H1 (cell line): Measurements from ENCODE around the gene NSFL1C. TPM values are rescaled to one million over a fixed set of nuclear protein-coding genes. Genes with fewer than 3 reads are reported as not detected.

Experiments
- ASH2L ChIP-seq: fragments of 200-600, 300-600 bp; sonication (generic); IDR thresholded peaks from one replicate; pipeline ENCODE4 v1.7.1; 2017; ENCODE audit warnings: low read length
- BACH1 ChIP-seq: IDR thresholded peaks from 2 replicates; pipeline ENCODE4 v1.6.1; 2012; ENCODE audit warnings: low read length, improper control_type of control experiment
- CEBPB ChIP-seq: IDR thresholded peaks from 2 replicates; pipeline ENCODE4 v1.6.1; 2012; ENCODE audit warnings: low read depth, low read length
- CHD2 ChIP-seq: IDR thresholded peaks from 2 replicates; pipeline ENCODE4 v1.6.1; 2012; ENCODE audit warnings: low read length, improper control_type of control experiment
- GTF2F1 ChIP-seq: IDR thresholded peaks from 2 replicates; pipeline ENCODE4 v1.6.1; 2012; ENCODE audit warnings: low read depth, low read length, improper control_type of control experiment, borderline replicate concordance
- KDM1A ChIP-seq: fragments of 200-600, 300-600 bp; sonication (generic); IDR thresholded peaks from 2 replicates; pipeline ENCODE4 v1.7.1; 2016; ENCODE audit warnings: mild to moderate bottlenecking, low read length, borderline replicate concordance
- KDM4A ChIP-seq: IDR thresholded peaks from one replicate; pipeline ENCODE4 v1.7.1; 2012; ENCODE audit warnings: low read depth, mild to moderate bottlenecking, moderate library complexity, low read length, inconsistent platforms; ENCODE audit not compliant: severe bottlenecking
- KDM5A ChIP-seq: fragments of 200-600 bp; IDR thresholded peaks from 2 replicates; pipeline ENCODE4 v1.7.1; 2012; ENCODE audit warnings: mild to moderate bottlenecking, low read length, inconsistent platforms, mixed read lengths
- MAFK ChIP-seq: IDR thresholded peaks from 2 replicates; pipeline ENCODE4 v1.6.1; 2012; ENCODE audit warnings: low read depth, mild to moderate bottlenecking, improper control_type of control experiment, low read length
- NANOG ChIP-seq: IDR thresholded peaks from 2 replicates; pipeline ENCODE4 v1.6.1; 2011; ENCODE audit warnings: low read length, low read depth, mild to moderate bottlenecking, inconsistent platforms; ENCODE audit not compliant: insufficient read depth, poor library complexity, severe bottlenecking
- POLR2A ChIP-seq, 2 experiments: IDR thresholded peaks; 1 replicate in 1 of 2; 2 replicates in 1 of 2; pipeline ENCODE4 v1.6.1; 2011; ENCODE audit warnings: low read depth in 2 of 2, low read length in 2 of 2, mild to moderate bottlenecking in 2 of 2; ENCODE audit errors: control extremely low read depth in 1 of 2
- POLR2AphosphoS5 ChIP-seq: IDR thresholded peaks from 2 replicates; pipeline ENCODE4 v1.6.1; 2011; ENCODE audit warnings: low read depth, low read length
- RBBP5 ChIP-seq: IDR thresholded peaks from 2 replicates; pipeline ENCODE4 v1.7.1; 2012; ENCODE audit warnings: low read depth, mild to moderate bottlenecking, inconsistent platforms, low read length, moderate library complexity, borderline replicate concordance
- RNF2 ChIP-seq: fragments of 200-900, 300-1000 bp; sonication (generic); IDR thresholded peaks from 2 replicates; pipeline ENCODE4 v1.7.1; 2016; ENCODE audit warnings: borderline replicate concordance, low read depth, mild to moderate bottlenecking, antibody characterized with exemption, low read length; ENCODE audit not compliant: poor library complexity, severe bottlenecking; ENCODE audit errors: missing control alignments
- RXRA ChIP-seq: IDR thresholded peaks from 2 replicates; pipeline ENCODE4 v1.6.1; 2011; ENCODE audit warnings: low read depth, mild to moderate bottlenecking, low read length, moderate library complexity; ENCODE audit not compliant: insufficient read depth
- SIN3A ChIP-seq, 2 experiments: IDR thresholded peaks in 1 of 2; conservative IDR thresholded peaks in 1 of 2; 2 replicates each; pipeline ENCODE4 v1.6.1; 2011 to 2012; ENCODE audit warnings: low read length in 2 of 2, improper control_type of control experiment in 1 of 2, low read depth in 1 of 2, mild to moderate bottlenecking in 1 of 2
- SP1 ChIP-seq: IDR thresholded peaks from 2 replicates; pipeline ENCODE4 v1.6.1; 2011; ENCODE audit warnings: low read depth, low read length
- SP2 ChIP-seq: IDR thresholded peaks from 2 replicates; pipeline ENCODE4 v1.6.1; 2012; ENCODE audit warnings: mild to moderate bottlenecking, low read length, inconsistent platforms
- SP4 ChIP-seq: IDR thresholded peaks from 2 replicates; pipeline ENCODE4 v1.6.1; 2012; ENCODE audit warnings: low read length, inconsistent platforms
- SRF ChIP-seq: IDR thresholded peaks from 2 replicates; pipeline ENCODE4 v1.6.1; 2011; ENCODE audit warnings: mild to moderate bottlenecking, low read depth, low read length, moderate library complexity
- TCF12 ChIP-seq: IDR thresholded peaks from 2 replicates; pipeline ENCODE4 v1.6.1; 2011; ENCODE audit warnings: low read depth, mild to moderate bottlenecking, low read length
- TEAD4 ChIP-seq: IDR thresholded peaks from 2 replicates; pipeline ENCODE4 v1.6.1; 2012; ENCODE audit warnings: low read depth, low read length, inconsistent platforms, mixed read lengths
- polyA plus RNA-seq, 7 experiments: library from polyadenylated mRNA; depleted of rRNA in 3 of 7; stranded (reverse) in 5 of 7; unstranded in 2 of 7; fragments of >200 nt in 5 of 7; fragments of 200-250 nt in 2 of 7; gene quantifications; 1 replicate in 5 of 7; 2 replicates in 1 of 7; 4 replicates in 1 of 7; pipeline versions ENCODE4 v1.2.1 to v1.2.3, GENCODE V29; 2011 to 2013; ENCODE audit warnings: missing spikeins in 2 of 7, mixed read lengths in 2 of 7
- total RNA-seq: library from RNA; stranded (reverse); fragmentation: NEBNext Ultra II Directional; extraction: Animal tissue kit (Norgen Biotek cat#: 25700); gene quantifications from 2 replicates; pipeline ENCODE4 v1.2.1, GENCODE V29; 2021
- TF ChIP-seq, protein P1 (sequence below): IDR thresholded peaks from 2 replicates; pipeline ENCODE4 v1.6.1; 2011; ENCODE audit warnings: low read length, improper control_type of control experiment
- TF ChIP-seq, protein P2 (sequence below): IDR thresholded peaks from 2 replicates; pipeline ENCODE4 v1.6.1; 2011; ENCODE audit warnings: low read depth, mild to moderate bottlenecking, low read length; ENCODE audit not compliant: insufficient read depth

NSFL1C gene
- total and polyA plus RNA-seq, 2 of the 8 experiments (the other 6 are each of a cell fraction or from before 2014, with no cell fraction given) = 21.6 to 98.0 TPM

DNA sequence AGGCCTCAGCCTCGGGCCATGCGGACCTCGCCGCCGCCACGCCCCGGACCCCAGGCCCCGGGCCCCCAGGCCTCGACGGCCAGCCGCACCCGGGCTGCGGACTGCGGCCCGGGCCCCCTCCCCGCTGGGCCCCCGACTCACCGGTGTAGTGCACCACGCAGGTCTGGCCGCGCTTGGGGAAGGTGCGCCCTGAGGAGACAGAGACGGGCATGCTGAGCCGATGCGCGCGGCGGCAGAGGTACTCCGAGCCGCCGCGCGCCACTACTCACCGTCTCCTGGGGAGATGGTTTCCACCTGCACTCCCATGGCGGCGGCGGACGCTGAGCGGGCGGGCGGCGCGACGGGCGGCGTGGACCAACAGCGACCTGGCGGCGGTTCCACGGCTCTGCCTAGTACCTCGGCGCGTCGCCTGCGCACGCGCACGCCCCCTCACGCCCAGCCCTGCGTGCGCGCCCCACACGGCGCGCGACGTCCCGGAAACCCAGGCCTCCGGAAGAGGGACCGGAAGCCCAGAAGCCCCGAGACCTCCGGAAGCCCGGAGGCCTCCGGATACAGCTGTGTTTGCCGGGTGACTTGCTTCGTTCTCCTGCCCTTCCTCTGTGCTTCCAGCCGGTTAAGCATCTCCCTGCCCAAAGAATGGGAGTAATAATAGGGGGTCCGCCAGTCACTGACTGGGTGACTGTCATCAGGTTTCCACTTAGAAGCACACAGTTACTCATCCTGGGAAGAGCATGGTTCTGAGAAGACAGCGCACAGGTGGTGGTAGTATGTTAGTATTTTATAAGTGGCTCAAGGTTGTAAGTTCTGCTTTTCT lies 73.7 kb downstream of the NSFL1C start, which contains the start of gene FKBP1A (continued):
- TF ChIP-seq TEAD4 (no peak), TCF12 (no peak), KDM4A (peak; percentile 76), POLR2AphosphoS5 (no peak; the same call in 1 of the 2 replicates), CEBPB (no peak), RNF2 (no peak), GTF2F1 (no peak; the same call in 1 of the 2 replicates), RBBP5 (no peak), CHD2 (no peak), RXRA (no peak), SRF (no peak), SIN3A (conservative IDR thresholded peaks at IDR 0.05 in 1 of 2, IDR thresholded peaks at IDR 0.05 in 1 of 2; ENCODE audit: low read depth in 1 of 2, low read length in 2 of 2) (peak; percentile 80 to 87; a peak in 3 of 4 replicates), ASH2L (peak; percentile 79), KDM1A (no peak), SP1 (no peak), KDM5A (no peak), SP2 (no peak), SP4 (no peak), POLR2A (IDR thresholded peaks at IDR 0.05; ENCODE audit: control extremely low read depth in 1 of 2, low read depth in 2 of 2, low read length in 2 of 2) (peak in 1 of 2 experiments; percentile 36; a peak in 2 of 3 replicates), BACH1 (peak; percentile 58; the same call in 1 of the 2 replicates), MAFK (no peak), NANOG (no peak)
- TF ChIP-seq, protein P1, sequence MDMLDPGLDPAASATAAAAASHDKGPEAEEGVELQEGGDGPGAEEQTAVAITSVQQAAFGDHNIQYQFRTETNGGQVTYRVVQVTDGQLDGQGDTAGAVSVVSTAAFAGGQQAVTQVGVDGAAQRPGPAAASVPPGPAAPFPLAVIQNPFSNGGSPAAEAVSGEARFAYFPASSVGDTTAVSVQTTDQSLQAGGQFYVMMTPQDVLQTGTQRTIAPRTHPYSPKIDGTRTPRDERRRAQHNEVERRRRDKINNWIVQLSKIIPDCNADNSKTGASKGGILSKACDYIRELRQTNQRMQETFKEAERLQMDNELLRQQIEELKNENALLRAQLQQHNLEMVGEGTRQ = no peak
- TF ChIP-seq, protein P2, sequence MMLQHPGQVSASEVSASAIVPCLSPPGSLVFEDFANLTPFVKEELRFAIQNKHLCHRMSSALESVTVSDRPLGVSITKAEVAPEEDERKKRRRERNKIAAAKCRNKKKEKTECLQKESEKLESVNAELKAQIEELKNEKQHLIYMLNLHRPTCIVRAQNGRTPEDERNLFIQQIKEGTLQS = no peak
